Kidney epithelial cell (primary cell): ENCODE measurements around the gene PTGER4. TPM values are rescaled to one million over a fixed set of nuclear protein-coding genes. Genes with fewer than 3 reads are reported as not detected.

Experiments
- DNase-seq: peaks from one replicate; pipeline ENCODE4 v3.0.0-alpha.2; 2010; ENCODE audit warnings: low read depth
- H3K27me3 ChIP-seq: 2 replicates; pipeline ENCODE4 v1.6.0; 2011; ENCODE audit warnings: low read length; ENCODE audit not compliant: control insufficient read depth, insufficient read depth
- H3K36me3 ChIP-seq: 2 replicates; pipeline ENCODE4 v1.5.1; 2011; ENCODE audit warnings: low read length; ENCODE audit not compliant: control insufficient read depth, insufficient read depth
- H3K4me3 ChIP-seq: 2 replicates; pipeline ENCODE4 v1.5.1; 2011; ENCODE audit warnings: low read depth, mild to moderate bottlenecking, control low read depth, low read length
- CTCF ChIP-seq: IDR thresholded peaks from 2 replicates; pipeline ENCODE4 v1.5.1; 2011; ENCODE audit warnings: mild to moderate bottlenecking, moderate library complexity, low read length, control low read depth, inconsistent platforms; ENCODE audit not compliant: insufficient read depth, poor library complexity, severe bottlenecking
- total RNA-seq: library from RNA; depleted of rRNA; stranded (reverse); fragments of >200 nt; gene quantifications from 2 replicates; pipeline ENCODE4 v1.2.3, GENCODE V29; 2015

The PTGER4 gene
- total RNA-seq, 1 donor from 2014 or later: 13.5 TPM

- no peak for DNase-seq
- no peak for TF ChIP-seq CTCF
- Histone ChIP-seq H3K36me3 (no peaks in the 10 kb centered on the region), H3K4me3 (no peak overlapping the region), H3K27me3 (no peaks in the 10 kb centered on the region)
Measured at GRCh38 chr5:40646266-40646665, 33.4 kb upstream of the PTGER4 start.

- TF ChIP-seq CTCF: no peak
- no peak for DNase-seq
- Histone ChIP-seq H3K36me3 (no peaks in the 10 kb centered on the region), H3K27me3 (no peaks in the 10 kb centered on the region), H3K4me3 (no peak overlapping the region)
Measured at GRCh38 chr5:40648150-40648549, 31.6 kb upstream of the PTGER4 start.

- Histone ChIP-seq H3K27me3 (no peaks in the 10 kb centered on the region), H3K4me3 (no peak overlapping the region), H3K36me3 (no peaks in the 10 kb centered on the region)
- no peak for TF ChIP-seq CTCF
- DNase-seq: no peak
Measured at GRCh38 chr5:40649463-40650030, 30.2 kb upstream of the PTGER4 start.

- no peaks in the 10 kb centered on the region for H3K36me3 ChIP-seq
- H3K4me3 ChIP-seq: no peak overlapping the region
- no peaks in the 10 kb centered on the region for H3K27me3 ChIP-seq
- DNase-seq: no peak
- no peak for TF ChIP-seq CTCF
Measured at GRCh38 chr5:40651201-40651600, 28.5 kb upstream of the PTGER4 start.

GRCh38 chr5:40652441-40653220 lies 27.1 kb upstream of the PTGER4 start:
- TF ChIP-seq CTCF: no peak
- no peaks in the 10 kb centered on the region for H3K36me3 ChIP-seq
- no peaks in the 10 kb centered on the region for H3K27me3 ChIP-seq
- DNase-seq: no peak
- no peak overlapping the region for H3K4me3 ChIP-seq
